ENCODE results near the gene KCNG3. TPM values are rescaled to one million over a fixed set of nuclear protein-coding genes. Genes with fewer than 3 reads are reported as not detected.

The KCNG3 gene
- total RNA-seq, 4 donors from 2014 or later: 0.26 to 0.41 (median 0.40) TPM; not detected in 1

DNA sequence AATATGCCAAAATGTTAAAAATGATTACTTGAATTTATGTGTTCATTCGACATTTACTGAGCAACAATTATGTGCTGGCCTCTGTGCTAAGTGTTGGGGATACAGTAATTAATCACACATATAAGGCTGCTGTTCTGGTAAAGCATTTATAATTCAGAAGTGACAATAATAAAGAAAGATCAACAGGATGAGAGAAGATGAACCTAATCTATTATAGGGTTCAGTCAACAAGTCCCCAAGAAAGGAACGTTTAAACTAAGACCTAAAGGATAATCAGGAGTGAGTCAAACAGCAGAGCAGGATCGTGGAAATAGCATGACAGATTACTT is 72.7 kb downstream of the KCNG3 start:
- no peaks in the 10 kb centered on the region for H3K9me3 ChIP-seq
- TF ChIP-seq POLR2A (IDR thresholded peaks at IDR 0.05): no peak
- no peak for TF ChIP-seq CTCF (IDR thresholded peaks at IDR 0.05)
- intact Hi-C loops (cut with DNase I; ENCODE audit: low total_unique reads): no loop called here
- H3K4me3 ChIP-seq: no peak overlapping the region
- DNase-seq: no peak
- H3K27ac ChIP-seq: no peak overlapping the region
- H3K27me3 ChIP-seq: no peaks in the 10 kb centered on the region
- H3K36me3 ChIP-seq: no peaks in the 10 kb centered on the region
- no peaks in the 10 kb centered on the region for H3K4me1 ChIP-seq

DNA sequence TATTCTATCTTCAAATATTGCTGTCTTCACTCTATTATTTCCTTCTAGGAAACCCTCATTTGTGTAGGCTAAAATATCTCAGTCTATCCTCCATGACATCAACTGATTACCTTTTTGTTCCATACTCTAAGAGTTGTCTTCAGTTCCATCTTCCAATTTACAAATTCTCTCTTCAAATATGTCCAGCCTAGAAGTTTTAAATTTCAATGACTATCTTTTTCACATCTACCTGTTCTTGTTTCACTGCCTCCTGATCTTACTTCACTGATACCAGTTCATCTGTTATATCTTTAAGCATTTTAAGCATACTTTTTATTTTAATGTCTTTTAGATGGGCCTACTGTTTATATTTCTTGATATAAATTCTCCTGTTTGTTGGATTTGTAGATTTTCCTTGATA is 79.1 kb downstream of the KCNG3 start:
- Histone ChIP-seq H3K27me3 (no peaks in the 10 kb centered on the region), H3K36me3 (no peaks in the 10 kb centered on the region), H3K4me3 (no peak overlapping the region), H3K27ac (no peak overlapping the region), H3K4me1 (no peaks in the 10 kb centered on the region), H3K9me3 (peaks cover 0 to 5% of the 10 kb centered on the region in 2 donors)
- no peak for TF ChIP-seq CTCF (IDR thresholded peaks at IDR 0.05)
- TF ChIP-seq POLR2A (IDR thresholded peaks at IDR 0.05): no peak
- intact Hi-C loops (cut with DNase I; ENCODE audit: low total_unique reads): no loop called here
- no peak for DNase-seq

DNA sequence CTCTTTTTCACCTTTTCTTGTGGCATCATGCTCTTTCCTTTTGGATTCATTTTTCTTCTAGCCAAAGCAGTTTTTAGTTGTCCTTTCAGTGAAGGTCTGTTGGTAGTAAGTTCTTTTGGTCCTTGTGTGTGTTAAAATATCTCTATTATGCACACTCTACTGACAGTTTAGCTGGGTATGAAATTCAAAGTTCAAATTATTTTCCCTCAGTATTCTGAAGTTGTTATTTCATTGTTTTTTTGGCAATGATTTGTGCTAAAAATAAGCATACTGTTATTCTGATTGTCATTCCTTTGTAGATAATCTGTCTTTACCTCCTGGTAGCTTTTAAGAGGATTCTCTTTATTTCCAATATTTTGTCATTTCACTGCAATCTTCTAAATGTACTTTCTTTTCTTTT is 79.6 kb downstream of the KCNG3 start:
- H3K4me1 ChIP-seq: no peaks in the 10 kb centered on the region
- H3K36me3 ChIP-seq: no peaks in the 10 kb centered on the region
- no peak overlapping the region for H3K4me3 ChIP-seq
- no peak for DNase-seq
- H3K27me3 ChIP-seq: no peaks in the 10 kb centered on the region
- intact Hi-C loops (cut with DNase I; ENCODE audit: low total_unique reads): no loop called here
- TF ChIP-seq POLR2A (IDR thresholded peaks at IDR 0.05) (no peak), CTCF (IDR thresholded peaks at IDR 0.05) (no peak)
- H3K9me3 ChIP-seq: peaks cover 0 to 5% of the 10 kb centered on the region in 2 donors
- no peak overlapping the region for H3K27ac ChIP-seq

GRCh38 chr2:42410742-42411514 is 82.9 kb downstream of the KCNG3 start:
- Histone ChIP-seq H3K27ac (no peak overlapping the region), H3K36me3 (no peaks in the 10 kb centered on the region), H3K9me3 (peaks cover 0 to 5% of the 10 kb centered on the region in 2 donors), H3K4me1 (no peaks in the 10 kb centered on the region), H3K4me3 (no peak overlapping the region), H3K27me3 (no peaks in the 10 kb centered on the region)
- TF ChIP-seq CTCF (IDR thresholded peaks at IDR 0.05) (no peak), POLR2A (IDR thresholded peaks at IDR 0.05) (no peak)
- no peak for DNase-seq
- intact Hi-C loops (cut with DNase I; ENCODE audit: low total_unique reads): no loop called here

- Histone ChIP-seq H3K4me1 (no peaks in the 10 kb centered on the region), H3K4me3 (no peak overlapping the region), H3K27ac (no peak overlapping the region), H3K9me3 (no peaks in the 10 kb centered on the region), H3K36me3 (no peaks in the 10 kb centered on the region), H3K27me3 (no peaks in the 10 kb centered on the region)
- TF ChIP-seq CTCF (IDR thresholded peaks at IDR 0.05) (no peak), POLR2A (IDR thresholded peaks at IDR 0.05) (no peak)
- no peak for DNase-seq
- intact Hi-C loops (cut with DNase I; ENCODE audit: low total_unique reads): no loop called here
Measured at GRCh38 chr2:42408009-42408408, 85.8 kb downstream of the KCNG3 start.
